Hematopoietic multipotent progenitor cell (in vitro differentiated cells): ENCODE data around the gene BAIAP2L2. TPM values are rescaled to one million over a fixed set of nuclear protein-coding genes. Genes with fewer than 3 reads are reported as not detected.
"Not testable (repeated sequence)": the region's sequence is repeated elsewhere in the genome, so short reads cannot be mapped to it uniquely, and the experiment has no call there.

Experiments
- DNase-seq, 3 donors: peaks; one replicate each; pipeline ENCODE4 v3.0.0-alpha.2; 2011 to 2015; ENCODE audit warnings: low read depth in 2 of 3, low spot score in 2 of 3
- total RNA-seq: library from RNA; depleted of rRNA; stranded (reverse); fragments of >200 nt; gene quantifications from one replicate; pipeline ENCODE4 v1.2.3, GENCODE V29; 2012

The BAIAP2L2 gene, protein sequence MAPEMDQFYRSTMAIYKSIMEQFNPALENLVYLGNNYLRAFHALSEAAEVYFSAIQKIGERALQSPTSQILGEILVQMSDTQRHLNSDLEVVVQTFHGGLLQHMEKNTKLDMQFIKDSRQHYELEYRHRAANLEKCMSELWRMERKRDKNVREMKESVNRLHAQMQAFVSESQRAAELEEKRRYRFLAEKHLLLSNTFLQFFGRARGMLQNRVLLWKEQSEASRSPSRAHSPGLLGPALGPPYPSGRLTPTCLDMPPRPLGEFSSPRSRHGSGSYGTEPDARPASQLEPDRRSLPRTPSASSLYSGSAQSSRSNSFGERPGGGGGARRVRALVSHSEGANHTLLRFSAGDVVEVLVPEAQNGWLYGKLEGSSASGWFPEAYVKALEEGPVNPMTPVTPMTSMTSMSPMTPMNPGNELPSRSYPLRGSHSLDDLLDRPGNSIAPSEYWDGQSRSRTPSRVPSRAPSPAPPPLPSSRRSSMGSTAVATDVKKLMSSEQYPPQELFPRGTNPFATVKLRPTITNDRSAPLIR
- under 0.01 TPM for total RNA-seq

DNA sequence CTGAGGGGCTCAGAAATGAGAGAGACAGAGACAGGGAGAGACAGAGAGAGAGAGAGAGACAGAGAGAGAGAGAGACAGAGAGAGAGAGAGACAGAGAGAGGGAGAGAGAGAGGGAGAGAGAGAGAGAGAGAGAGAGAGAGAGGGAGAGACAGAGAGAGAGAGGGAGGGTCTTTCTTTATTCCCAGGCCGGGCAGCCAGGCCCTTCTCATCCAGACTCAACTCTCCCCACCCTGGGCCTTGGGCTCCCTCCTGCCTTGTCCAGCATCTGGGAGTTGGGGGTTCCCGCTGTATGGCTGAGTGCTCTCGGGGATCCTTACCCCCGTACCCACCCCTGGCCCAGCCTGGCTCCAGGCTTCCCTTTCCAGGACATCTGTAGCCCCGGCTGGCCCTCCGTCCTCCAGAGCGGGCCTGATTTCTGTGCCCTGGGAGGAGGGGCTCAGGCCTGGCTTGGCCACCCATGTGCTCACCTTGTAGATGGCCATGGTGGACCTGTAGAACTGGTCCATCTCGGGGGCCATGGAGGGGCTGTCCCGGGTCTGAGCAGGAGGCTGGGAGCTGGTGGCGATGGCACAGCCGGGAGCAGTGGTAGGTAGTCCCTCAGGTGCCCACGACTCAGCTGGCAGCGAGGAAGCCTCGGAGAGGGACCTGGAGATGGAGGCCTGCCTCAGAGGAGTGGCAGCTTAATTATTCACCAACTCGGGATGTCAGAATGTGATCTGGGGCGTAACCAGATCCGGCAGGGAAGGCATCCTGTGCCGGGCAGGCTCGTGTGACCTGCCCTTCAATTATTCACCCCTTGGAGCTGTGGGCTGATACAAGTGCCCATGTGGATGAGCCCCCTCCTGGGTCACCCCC is at the start of gene BAIAP2L2:
TSS of gene BAIAP2L2 (minus strand) at position 677 of the 855 bp plus-strand sequence. CDS start at position 518, 159 bp downstream.
- no peak for DNase-seq

DNA sequence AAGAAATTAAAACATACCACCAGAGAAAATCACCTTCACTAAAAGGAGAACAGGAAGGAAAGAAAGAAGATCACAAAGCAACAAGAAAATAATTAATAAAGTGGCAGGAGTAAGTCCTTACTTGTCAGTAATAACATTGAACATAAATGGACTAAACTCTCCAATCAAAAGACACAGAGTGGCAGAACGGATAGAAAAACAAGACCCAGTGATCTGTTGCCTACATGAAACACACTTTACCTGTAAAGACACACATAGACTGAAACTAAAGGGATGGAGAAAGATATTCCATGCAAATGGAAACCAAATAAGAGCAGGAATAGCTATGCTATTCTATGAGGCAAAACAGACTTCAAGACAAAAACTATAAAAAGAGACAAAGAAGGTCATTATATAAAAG is 45.2 kb upstream of the BAIAP2L2 start:
- no peak for DNase-seq

DNA sequence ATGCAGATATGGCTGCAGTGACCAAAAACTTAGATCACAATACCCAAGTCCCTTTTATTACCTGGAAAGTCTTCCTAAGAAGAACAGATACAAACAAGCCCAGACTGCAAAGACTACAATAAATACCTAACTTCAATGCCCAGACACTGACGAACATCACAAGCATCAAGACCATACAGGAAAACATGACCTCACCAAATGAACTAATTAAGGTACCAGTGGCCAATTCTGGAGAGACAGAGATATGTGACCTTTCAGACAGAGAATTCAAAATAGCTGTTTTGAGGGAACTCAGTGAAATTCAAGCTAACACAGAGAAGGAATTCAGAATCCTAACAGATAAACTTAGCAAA is 44.1 kb upstream of the BAIAP2L2 start:
- DNase-seq = not testable (repeated sequence)

DNA sequence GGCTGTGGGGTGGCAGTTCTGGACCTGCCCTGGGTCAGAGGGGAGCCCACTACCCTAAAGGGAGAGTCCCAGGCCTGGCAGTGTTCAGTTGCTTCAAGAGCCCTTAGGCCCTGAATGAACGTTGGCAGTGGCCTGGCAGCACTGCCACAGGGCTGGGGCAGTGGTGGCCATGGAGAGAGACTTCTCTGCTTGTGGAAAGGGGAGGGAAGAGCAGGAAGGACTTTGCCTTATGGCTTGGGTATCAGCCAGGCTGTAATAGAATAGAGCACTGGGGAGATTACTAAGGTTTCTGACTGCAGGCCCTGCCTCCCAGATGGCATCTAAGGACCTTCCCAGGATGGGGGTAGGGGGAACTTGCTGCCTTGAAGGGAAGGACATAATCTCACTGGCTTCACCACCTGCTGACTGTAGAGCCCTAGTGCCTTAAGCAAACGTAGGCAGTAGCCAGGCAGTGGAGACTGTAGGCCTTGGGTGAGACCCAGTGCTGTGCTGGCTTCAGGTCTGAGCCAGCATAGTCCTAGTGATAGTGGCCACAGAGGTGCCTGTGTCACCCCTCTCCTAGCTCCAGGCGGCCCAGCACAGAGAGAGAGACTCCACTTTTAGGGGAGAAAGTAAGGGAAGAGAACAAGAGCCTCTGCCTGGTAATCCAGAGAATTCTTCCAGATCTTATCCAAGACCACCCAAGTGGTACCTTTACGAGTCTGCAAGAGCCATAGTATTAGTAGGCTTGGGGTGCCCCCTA is 43.5 kb upstream of the BAIAP2L2 start:
- DNase-seq = no peak

DNA sequence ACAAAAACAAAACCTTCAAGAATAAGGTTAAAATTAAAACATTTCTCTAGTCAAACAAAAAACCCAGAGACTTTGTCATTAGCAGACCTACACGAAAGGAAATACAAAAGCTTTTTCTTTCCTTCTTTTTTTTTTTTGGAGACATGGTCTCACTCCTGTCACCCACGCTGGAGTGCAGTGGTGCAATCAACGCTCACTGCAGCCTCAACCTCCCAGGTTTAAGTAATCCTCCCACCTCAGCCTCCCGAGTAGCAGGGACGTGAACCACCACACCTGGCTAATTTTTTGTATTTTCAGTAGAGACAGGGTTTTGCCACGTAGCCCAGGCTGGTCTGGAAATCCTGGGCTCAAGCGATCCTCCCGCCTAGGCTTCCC is 40.6 kb upstream of the BAIAP2L2 start:
- no peak for DNase-seq

DNA sequence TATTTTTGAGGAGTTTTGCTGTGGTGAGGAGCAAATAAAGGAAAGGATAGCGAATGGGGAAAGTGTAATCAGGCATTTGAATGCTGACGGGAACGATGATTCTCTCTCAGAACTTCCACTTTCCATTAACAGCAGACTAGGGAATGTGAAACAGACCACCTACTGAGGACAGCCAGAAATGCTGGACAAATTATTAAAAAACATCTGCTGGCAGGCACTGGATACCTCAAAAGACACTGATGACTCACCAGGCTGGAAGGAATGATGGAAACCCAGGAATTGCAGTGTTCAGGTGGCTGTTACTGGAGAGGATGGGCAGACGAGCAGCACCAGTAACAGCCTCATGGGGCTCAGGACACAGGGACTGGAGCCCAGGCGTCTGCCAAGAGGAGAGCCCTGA is 37.8 kb upstream of the BAIAP2L2 start:
- DNase-seq = no peak

DNA sequence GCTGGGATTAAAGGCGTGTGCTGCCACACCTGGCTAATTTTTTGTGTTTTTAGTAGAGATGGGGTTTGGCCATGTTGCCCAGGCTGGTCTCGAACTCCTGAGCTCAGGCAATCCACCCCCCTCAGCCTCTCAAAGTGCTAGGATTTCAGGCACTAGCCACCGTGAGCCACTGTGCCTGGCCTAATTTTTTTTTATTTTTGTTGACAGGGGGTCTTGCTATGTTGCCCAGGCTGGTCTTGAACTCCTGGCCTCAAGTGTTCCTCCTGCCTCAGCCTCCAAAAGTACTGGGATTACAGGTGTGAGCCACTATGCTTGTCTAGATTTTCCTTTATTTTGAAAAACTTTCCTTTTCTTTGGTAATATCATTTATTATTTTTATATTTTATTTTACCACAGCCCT is 35.7 kb upstream of the BAIAP2L2 start:
- DNase-seq = not testable (repeated sequence)

DNA sequence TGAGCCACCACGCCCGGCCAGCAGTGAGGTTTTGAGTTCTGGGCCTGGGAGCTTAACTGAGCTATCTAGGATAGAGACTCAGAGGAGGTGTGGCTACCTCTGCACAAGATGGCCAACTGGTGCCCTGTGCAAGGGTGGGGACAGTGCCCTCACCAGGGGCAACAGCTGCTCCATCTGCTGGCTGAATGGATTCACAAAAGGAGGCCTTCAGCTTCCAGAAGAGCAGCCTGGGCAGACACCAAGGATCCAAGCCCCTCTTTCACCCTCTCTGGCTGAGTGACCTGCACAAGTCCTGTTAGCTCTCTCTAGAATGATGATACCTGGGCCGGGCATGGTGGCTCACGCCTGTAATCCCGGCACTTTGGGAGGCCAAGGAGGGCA is 33.5 kb upstream of the BAIAP2L2 start:
- no peak for DNase-seq

DNA sequence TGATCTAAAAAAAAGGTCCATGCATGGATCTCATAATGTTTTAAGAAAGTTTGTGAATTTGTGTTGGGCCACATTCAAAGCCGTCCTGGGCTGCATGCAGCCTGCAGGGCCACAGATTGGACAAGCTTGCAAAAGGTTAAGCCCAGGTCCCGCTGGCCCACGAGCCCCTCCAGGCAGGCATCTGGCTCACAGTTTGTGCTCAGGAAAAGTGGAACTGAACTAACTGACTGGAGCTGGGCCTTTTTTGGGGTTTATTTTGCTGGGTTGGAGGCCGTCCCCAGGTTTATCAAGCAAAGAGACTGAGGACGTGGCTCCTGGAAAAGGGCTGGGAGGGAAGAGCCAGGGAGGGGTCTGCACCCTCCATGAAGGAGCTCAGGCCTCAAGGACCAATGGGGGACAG is 32.1 kb upstream of the BAIAP2L2 start:
- no peak for DNase-seq

DNA sequence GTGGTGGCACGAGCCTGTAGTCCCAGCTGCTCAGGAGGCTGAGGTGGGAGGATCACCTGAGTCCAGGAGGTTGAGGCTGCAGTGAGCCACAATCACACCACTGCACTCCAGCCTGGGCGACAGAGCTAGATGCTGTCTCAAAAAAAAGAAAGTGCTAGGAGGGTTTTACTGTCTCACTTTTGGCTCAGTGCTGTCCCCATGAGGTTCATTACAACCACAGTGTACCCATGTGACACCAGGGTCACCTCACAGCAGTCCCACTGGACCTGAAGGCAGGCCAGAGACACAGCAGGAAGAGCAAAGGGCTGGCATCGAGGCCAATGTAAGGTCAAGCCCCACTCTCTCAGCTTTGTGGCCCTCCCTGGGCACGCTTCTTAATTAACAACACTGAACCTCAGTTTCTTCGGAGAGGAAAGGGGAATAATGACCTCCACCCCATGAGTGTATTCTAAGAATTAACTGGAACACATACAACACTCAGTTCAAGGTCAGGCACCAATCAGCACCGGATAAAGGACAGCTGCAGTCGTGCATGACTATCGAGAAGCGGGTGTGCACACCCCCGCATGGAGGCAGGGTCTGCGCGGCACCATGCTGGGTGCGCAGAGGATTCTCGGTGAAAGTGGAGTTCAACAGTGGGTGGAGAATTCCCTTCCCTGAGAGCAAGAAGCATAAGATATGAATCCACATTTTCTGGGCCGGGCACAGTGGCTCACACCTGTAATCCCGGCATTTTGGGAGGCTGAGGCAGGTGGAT is 30.9 kb upstream of the BAIAP2L2 start:
- DNase-seq = no peak

DNA sequence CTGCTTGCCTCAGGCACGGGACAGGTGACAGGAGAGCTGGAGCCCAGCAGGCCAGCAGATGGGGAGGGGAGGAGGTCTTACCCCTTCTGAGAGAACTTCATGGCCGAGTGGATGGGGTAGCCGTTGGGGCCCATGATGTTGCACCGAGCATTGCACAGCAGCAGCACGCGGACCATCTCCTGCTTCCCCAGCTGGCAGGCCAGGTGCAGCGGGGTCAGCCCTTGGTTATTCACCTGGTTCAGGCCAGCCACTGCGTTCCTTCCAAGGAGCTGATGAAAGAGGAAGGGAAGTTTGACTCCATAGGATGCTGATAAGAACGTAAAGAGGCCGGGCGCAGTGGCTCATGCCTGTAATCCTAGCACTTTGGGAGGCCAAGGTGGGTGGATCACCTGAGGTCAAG is 29.4 kb upstream of the BAIAP2L2 start:
- no peak for DNase-seq

DNA sequence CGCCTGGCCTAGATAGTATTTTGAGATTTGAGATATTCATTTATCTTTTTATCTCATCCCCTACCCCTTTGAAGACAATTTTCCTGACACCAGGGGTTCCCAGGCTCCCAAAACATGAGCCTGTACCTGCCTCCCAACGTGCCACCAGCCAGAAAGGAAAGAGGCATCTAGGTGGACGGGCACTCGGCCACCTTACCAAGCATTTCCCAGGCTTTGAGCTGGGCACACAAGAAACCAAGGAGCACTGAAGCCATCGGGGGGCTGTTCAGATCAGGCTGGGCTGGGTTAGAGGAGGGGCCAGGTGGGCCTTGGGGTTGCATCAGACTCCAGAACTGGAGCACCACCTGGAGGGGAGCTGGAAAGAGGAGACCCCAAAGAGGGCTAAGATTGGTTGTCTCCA is 28.5 kb upstream of the BAIAP2L2 start:
- DNase-seq = no peak

DNA sequence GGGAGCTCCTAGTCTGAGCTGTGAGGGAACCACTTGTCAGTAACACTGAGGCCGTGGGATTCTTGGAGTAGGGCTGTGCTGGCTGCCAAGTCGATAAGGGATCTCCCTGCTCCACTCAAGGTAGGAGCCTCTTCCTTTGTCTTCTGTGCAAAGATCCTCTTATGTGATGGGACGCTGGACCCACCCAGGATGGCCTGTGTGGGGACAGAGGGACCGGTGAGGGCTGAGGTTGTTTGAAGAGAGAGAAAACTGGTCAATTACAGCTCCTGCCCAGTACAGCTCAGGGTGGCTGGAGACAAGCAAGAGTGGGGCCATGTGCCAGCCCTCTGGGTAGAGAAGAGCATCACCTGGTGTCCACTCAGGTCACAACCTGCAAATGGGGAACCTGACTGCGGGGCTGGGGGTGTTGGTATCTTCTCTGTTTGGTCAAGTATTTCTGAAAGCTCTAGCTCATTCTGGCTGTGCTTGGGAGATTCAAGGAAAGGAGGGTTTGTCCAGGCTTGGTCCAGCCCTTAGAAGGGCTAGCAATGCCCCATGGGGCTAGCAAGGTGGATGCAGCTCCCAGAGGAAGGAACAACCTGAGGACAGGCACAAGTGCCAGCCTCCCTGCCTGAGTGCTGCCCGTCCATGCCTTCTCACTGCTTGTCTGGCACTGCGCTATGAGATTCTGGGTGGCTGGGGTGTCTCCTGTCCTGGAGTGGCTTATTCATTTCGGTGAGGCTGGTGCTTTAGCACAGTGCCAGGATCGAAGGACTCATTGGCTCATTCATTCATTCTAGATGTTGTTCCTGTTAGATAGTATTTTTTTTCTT is 27.6 kb upstream of the BAIAP2L2 start:
- DNase-seq = no peak

DNA sequence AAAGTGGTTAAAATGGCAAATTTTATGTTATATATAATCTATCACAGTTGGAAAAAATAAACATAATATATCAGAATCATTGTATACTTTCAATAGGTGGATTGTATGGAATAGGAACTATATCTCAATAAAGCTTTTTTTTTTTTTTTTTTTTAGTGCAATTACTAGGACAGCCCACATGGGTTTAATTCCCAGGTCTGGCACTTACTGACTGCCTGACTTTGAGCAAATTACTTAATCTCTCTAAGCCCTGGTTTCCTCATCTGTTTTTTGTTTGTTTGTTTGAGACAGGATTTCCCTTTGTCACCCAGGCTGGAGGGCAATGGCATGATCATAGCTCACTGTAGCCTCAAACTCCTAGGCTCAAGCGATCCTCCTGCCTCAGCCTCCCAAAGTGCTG is 26.1 kb upstream of the BAIAP2L2 start:
- no peak for DNase-seq

DNA sequence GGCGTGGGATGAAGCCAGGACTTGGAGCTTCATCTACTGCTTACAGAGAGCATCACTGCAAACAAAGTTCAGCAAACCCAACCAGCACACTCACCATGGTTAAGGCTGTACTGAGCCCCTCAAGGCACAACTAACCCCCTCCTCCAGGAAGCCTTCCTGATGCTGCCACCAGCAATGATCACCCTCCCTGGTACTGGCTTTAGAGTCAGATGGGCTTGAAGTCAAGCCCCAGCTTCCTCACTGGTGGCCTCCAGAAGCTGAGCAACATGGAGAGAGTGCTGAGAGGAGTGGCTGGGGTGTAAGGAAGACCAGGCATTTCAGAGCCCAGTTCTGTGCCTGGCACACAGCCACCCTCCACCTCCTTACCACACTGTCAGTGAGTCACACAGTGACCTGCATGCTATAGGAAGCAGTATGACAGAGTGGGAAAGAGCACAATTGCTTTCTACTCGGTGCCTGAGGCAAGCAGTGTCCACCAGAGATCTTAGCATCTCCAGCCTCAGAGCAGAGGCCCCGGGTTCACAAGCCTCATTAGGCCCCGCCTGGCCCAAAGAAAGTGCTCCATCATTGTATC is 24.7 kb upstream of the BAIAP2L2 start:
- no peak for DNase-seq

DNA sequence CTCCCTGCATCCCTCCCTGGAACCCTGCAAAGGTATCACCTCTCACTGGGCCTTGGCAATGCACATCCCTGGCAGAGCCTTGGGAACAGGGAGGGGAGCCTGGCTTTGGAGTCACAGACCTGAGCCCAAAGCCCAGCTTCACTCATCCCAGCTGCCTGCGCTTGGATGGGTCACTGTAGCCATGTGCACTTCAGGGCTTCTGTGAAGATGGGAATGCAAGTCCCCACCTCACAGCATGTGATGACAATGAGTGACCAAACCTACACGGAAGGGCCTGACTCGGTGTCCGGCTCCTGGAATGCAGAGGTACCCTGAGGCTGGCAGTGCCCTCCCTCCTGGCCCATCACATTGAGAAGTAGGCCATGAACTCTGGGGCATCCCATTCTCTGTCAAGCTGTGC is 22.8 kb upstream of the BAIAP2L2 start:
- no peak for DNase-seq

DNA sequence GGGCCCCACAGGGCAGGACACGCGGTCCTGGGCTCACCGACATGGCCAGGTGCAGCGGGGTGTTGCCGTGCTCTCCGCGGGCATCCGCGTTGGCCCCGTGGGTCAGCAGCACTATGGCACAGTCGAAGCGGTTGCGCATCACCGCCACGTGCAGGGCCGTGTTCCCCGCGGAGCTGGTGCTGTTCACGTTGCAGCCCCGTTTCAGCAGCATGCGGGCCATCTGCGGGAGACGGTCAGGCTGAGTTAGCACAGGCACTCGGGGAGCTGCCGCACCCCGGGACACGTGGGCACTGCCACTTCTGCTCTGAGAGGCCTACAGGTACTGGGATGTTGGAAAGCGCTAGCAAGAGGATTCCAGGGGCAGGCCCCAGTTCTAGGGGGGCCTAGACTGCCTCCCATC is 22.3 kb upstream of the BAIAP2L2 start:
- DNase-seq = no peak

DNA sequence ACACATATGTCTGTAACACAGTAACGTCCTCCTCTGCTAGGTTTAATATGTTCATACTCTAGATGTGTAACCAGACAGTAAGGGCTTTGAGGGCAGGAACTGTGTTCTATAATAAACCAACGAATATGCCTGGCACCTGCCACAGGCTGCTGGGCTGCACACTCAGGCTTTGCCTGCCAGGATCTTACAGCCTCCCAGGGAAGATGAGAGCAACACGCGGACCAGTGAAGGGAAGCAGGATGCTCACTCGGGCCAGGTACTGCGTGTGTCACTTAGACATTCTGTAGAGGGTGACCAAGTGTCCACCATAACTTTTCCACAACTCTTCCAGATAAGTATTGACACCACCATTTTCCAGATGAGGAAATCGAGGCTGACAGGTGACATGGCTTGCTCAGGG is 21.7 kb upstream of the BAIAP2L2 start:
- no peak for DNase-seq

DNA sequence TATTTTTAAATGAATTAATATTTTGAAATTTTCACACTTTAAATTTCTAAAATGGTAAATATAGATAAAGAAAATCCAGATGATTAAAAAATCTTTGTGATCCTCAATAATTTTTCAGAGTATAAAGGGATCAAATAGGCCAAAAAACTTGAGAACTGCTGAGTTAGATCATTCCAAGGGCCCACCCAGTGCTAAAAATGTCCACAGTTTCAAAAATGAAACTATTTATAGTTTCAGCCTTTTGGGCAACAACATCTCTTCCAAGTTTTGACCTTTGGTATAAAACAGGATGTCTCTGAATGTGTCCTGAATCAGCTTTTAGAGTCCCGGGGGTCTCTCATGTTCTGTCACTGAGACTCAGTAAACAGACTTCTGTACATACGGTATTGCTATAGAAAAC is 20.9 kb upstream of the BAIAP2L2 start:
- no peak for DNase-seq
